PC-9 (cell line): Measurements from ENCODE around the gene PRKAG1.

Experiments used
- CTCF ChIP-seq: fragments of 200-600 bp; sonication (generic); conservative IDR thresholded peaks from 2 replicates; pipeline ENCODE4 v1.6.1; 2017; ENCODE audit warnings: mixed run types, antibody characterized with exemption, mild to moderate bottlenecking, moderate library complexity
- EZH2 ChIP-seq: fragments of 200-600 bp; sonication (generic); IDR thresholded peaks from 2 replicates; pipeline ENCODE4 v1.8.0; 2017; ENCODE audit warnings: antibody characterized with exemption, low read depth

GRCh38 chr12:49040364-49040855, 21.8 kb upstream of the PRKAG1 start:
- TF ChIP-seq CTCF (no peak), EZH2 (no peak)
